Activated T-helper 9 cell treated with anti-CD3 and anti-CD28 coated beads, Interleukin-2, amount 50 U/mL, for 16 hours (primary cell): ENCODE measurements around the gene DAPP1.
"Not testable (repeated sequence)": the region's sequence is repeated elsewhere in the genome, so short reads cannot be mapped to it uniquely, and the experiment has no call there.

Experiments
- DNase-seq: peaks from one replicate; pipeline ENCODE4 v3.0.0-alpha.2; 2020; ENCODE audit warnings: low read depth

DAPP1 gene

DNA sequence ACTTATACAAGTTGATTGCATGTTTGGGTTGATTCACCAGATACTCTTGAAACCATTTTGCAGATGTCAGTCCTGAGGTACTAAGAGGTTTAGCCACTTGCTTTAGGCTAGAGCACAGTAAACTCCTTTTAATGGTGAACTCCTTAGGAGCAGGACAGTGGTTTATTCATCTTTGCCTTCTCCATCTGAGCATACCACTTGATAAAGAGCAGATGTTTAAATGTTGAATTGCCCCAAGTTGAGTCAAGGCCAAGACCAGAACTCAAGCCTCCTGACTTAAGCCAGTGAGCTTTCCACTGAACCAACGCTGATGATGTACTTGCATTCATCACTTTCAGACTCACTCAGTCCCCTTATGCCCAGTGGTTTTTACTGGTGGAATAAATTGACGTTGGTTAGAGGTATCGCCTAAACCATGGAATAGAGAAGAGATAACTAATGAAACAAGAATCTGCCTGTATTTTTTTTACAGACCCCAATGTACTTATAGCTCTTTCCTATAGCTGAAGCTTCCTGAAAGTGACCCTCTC lies 7.5 kb downstream of the DAPP1 start:
- DNase-seq, result no peak

DNA sequence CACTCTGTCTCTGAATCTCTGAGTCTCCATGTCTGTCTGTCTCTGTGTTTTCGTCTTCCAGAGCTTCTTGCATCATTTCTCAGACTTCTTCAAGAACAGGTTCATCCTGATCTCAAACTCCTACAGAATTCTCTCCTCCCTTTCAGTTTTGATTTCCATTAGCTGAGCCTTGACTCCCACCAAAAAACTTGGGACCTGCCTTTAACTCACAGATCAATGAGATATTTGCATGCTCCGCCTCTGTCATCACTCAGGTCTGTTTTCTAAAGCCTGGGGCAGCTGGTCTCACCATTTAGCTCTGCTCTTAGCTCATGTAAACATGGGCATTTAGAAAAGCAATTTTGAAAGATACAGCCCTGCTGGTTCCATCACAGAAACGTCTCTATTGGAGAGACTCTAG lies 8.6 kb downstream of the DAPP1 start:
- DNase-seq, result no peak

DNA sequence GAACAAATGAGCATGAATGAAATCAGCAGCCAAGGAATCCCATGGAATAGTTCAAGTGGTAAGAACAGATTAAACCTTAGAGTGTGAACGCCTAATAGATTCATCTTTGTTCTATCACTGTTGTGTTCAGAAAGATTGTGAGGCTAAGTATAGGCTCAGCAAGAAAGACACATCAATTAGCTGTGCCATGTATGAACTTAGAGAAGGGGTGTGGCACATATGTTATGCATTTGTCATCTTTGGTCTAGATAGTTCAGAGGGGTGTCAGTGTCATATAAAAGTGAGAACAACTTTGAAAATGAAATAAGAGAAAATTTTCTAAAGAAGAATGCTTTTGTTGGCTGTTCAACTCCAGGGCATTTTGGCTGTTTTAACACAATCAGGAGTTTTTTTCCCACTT lies 9.4 kb downstream of the DAPP1 start:
- DNase-seq, result no peak

DNA sequence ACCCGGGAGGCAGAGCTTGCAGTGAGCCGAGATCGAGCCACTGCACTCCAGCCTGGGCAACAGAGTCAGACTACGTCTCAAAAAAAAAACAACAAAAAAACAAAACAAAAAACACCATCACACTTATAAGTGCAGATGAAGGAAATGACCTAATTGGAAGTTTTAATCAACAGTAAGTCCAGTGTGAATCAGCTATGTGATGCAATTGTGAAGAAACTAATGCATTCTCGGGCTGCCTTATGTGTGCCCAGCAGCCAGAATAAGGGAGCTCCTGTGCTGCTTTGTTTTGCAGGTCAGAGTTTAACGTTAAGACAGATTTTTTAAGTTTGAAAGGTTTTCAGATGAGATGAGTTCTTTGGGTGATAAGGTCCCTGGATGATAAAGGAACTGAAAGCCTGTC lies 10.8 kb downstream of the DAPP1 start:
- no peak for DNase-seq

DNA sequence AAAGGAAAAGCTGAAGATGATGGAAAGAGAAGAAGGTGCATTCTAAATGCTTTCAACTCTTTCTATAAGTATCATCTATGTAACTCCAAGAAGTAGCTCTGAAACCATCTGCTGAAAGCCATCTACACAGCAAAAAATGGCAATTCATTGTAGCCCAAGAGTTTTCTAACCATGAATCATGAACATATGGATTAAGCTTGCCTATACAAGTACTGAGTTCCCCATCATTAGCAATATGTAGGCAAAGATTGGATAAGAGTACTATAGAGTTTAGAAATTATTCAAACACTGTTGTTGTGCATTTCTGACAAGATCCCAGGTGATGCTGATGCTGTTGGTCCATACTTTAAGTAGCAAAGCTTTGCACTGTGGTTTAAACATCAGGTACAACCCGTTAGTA lies 11.2 kb downstream of the DAPP1 start:
- DNase-seq, result no peak

DNA sequence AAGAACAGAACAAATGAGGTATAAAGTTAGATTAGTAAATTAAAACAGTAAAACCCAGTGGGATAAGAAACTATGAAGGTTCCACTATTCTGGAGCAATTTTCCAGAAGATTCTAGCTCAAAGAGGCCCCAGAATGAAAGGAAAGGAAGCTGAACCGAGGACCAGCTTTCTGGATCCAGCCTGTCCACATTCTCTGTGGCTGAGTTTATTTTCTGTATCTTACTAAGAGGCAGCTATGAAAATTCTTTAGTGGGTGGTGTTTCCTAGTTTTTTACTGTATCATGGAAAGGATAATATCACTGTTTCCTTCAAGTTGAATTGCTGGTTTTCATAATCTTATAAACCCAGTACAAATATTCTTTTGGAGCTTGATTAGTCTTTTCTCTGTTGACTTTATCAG lies 11.8 kb downstream of the DAPP1 start:
- no peak for DNase-seq

DNA sequence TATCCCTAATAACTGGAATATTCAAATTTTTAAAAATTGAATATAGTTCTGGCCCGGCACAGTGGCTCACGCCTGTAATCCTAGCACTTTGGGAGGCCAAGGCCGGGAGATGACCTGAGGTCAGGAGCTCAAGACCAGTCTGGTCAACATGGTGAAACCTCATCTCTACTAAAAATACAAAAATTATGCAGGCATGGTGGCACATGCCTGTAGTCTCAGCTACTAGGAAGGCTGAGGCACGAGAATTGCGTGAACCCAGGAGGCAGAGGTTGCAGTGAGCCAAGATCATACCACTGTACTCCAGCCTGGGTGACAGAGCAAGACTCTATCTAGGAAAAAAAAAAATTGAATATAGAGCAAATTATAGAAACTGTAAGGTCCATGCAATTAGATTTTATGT lies 13.4 kb downstream of the DAPP1 start:
- DNase-seq, result not testable (repeated sequence)

DNA sequence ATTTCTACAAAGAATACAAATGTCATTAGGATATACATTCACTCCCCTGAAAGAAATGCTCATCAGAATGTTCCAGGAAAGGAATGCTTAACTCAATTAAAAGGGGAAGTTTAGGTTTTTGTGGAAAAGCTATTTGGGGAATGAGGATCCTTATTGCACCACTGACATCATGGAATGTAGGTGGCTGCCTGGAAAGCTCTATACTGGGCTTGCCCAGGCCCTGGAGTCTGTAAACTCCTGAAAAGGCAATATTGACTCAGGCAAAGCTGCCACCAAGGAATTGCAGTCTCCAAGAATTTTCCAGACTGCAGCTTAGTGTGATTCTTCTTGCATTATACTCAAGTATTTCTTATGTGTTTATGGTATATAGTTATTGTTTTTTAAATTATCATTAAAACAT lies 15.7 kb downstream of the DAPP1 start:
- no peak for DNase-seq

DNA sequence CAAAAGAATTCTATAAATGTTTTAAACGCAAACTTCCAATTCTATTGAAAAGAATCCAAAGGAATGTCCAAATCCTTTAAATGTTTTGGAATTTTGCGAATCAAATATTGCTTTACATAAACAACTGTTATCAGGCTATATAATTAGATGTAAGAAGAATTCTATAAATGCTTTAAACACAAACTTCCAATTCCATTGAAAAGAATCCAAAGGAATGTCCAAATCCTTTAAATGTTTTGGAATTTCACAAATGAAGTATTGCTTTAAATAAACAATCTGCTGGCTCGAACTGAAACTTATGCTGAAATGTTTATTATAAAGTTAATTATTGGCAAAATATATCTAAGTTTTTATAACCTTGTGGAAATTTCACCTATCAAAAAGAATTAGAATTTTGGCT lies 16.1 kb downstream of the DAPP1 start:
- no peak for DNase-seq

DNA sequence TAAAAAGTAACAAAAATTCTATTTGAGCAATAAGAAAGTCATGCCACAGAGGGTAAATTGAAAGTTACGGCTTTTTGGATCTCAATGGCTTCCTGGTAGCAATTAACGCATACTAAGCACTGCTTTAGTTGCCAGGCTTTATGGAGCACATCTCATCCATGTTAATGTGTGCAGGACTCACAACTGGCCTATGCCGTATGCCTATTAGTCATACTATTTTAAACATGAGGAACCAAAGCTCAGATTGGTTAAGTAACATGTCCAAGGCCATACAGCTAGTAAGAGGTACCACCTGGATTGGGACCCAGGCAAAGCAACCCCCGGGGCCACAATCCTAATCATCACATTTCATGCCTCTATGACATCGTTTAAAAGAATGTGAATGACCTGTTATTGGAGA lies 17.1 kb downstream of the DAPP1 start:
- DNase-seq, result no peak

DNA sequence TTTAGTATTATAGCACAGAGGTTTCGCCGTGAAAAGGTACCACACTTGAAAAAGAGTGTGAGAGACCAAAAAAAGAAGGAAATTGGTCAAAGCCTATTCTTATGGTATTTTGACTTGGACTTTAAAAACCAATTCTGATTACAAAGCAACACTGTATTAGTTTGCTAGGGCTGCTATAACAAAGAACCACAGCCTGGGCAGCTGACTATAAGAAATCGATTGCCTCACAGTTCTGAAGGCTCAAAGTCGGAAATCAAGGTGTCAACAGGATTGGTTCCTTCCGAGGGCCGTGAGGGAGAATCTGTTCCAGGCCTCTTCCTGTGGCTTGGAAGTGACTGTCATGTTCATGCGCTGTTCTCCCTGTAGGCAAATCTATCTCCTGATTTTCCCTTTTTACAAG lies 17.9 kb downstream of the DAPP1 start:
- DNase-seq, result no peak

DNA sequence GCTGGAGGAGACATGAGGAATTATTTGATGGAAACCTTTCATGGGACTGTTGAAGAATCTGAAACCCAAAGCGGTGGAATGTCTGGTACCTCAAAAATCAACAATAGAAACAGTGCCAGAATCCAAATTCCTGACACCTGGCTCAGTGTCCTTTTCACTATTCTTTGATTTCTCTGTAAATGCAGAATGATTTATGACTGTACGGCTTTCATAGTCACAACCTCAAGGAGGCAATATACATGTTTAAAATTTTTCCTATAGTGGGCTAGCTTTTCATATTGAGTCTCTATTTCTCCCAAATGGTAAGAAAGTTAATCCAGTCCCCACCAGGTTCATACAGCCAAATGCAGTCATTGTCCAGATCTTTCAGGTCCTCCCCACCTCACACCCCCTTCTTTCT lies 19.3 kb downstream of the DAPP1 start:
- no peak for DNase-seq

DNA sequence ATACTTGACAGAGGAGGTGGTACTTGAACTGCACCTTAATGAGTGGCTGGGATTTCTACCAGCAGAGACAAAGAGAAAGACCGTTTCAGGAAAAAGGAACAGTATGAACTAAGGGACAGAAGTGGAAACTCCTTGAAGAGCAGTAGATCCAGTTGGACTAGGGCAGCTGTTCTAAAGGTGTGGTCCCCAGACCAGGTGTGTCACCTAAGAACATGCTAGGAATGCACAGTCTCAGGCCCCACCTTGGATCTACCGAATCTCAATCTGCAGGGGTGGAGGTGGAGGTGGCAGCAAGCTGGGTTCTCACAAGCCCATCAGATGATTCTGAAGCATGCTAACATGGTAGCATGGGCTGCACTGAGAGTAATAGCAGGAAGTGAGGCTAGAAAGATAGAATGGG lies 22.3 kb downstream of the DAPP1 start:
- DNase-seq, result no peak

DNA sequence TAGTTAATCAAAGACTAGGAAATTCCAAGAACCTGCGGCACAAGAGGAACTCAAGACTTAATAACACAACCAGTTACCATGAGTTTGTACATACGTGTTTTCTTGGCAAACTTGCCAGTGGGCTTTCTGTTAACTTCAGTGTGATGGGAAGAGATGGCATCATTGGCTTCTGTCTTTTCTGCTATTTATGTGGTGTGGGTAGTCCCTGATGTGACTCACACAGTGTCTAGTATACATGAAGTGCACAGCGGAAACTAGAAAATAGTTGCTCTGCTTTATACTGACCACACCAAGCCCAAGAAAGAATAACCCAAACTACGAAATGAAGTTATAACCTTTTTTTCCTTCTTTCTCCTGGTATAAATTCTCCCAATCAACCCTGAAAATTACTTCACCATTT lies 24.5 kb downstream of the DAPP1 start:
- no peak for DNase-seq

DNA sequence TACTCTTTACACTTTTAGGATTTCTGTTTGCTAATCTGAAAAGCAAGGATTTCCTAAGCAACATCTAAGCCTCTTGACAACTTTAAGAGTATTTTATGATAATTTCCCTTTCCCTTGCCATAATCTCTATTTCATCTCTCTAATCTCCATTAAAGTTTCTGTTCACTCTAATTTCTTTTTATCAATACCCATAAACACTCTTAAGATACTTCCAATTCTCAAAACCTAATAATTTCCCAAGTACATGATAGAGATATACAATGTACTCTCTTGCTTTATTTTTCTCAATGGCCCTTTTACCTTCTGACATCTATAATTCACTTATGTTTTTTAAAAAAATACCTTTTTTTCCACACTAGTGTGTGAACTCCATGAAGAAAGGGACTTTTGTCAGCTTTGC lies 26.8 kb downstream of the DAPP1 start:
- no peak for DNase-seq

DNA sequence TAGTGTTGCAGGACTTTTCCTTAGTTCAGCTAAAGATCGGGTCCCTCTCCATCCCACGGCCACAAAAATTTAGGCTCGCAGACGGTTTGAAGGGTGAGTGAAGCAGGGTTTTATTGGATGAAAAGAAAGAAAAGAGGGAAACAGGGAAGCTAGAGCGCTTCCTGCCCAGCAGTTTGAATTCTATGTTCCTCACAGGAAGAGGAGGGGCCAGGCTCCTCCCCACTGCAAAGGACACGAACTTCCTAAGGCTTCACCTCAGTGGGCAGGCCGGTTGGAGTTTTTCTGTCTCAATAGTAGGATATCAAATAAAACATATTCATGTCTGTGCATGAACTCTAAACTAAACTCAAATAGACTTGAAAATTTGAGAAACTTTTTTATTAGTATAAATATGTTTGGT lies 27.4 kb downstream of the DAPP1 start:
- DNase-seq, result no peak

DNA sequence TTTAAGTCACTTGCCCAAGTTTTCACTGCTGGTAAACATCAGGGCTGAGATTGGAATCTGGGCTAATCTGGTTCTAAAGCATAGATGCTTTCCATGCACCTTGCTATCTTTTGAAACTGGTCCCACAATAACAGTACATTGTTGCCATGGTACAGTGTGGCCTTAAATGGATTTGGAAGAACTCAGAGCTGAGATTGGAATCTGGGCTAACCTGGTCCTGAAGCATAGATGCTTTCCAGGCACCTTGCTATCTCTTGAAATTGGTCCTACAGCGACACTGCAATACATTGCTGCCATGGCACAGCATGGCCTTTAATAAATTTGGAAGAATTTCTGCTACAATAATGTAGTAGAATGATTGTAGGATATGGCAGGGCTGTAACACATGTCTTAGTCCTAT lies 28.6 kb downstream of the DAPP1 start:
- DNase-seq, result no peak

DNA sequence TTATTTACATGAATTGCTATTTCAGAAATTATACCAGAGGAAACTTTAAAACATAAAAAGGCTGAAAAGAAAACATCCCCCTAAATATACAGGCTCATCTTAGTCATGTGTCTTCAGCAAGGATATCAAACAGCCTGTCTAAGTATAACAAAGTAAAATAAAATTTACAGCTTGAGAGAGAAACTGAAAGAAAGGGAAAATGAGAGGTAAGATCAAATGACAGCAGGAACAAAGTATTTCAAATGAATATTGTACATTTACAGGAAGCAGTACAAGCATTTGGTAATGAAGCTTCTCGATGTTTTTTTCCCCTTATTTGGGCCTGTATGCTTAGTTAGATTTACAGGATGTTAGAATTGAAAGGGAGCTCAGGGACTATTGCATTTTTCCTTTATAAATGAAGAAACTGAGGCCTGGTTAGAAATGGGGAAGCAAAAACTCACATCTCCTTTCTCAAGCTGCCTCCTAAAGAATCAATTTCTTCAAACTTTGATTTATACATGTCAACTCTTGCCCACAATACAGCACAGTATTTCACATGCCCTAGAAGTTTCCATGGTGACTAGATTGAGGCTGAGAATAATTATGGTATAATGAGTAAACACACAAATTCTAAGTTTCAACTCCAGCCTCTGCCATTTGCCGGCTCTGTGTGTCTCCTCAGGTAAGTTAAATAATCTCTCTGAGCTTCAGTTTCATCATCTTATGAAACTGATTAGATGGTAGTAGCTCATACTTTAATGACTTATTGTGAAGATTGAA lies 29.3 kb downstream of the DAPP1 start:
- DNase-seq, result no peak

DNA sequence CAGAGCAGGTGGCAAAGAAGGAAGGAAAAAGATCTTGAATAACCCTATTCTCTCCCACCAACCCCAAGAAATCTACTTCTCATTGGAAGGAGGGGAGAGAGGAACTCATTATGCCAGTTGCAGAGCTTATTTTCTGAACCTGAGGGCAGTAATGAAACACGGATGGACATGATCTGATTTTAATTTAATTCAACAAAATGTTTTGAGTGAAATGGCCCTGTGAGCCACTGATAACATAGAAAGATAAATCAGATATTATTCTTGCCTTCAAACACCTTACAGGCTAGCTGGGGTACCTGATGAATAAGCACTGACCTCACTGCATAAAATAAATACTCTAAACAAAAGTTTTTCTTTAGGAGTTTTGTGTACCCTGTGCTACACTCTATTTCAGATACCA lies 30.3 kb downstream of the DAPP1 start:
- DNase-seq, result no peak

DNA sequence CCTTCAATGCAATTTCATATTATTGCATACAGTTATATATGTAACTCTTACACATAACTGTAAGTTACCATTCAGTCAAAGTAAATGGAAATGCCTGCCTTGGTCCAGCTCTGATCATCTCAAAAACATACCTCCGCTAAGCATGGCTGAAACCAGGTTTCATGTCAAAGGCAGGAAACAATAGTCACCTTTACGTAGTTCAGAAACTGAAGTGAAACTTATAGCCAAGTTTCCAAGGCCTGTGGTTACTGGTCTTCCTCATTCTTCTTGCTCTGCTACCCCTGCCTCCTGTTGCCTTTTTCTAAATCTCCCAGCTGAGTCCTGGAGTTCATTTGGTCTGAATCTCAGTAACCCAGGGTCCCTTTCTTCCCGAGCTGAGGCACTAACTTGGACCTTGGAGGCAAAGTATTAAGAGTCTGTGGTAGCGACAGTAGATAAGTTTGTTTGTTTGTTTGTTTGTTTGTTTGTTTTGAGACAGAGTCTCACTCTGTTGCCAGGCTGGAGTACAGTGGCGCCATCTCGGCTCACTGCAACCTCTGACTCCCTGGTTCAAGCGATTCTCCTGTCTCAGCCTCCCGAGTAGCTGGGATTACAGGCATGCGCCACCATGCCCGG lies 30.8 kb downstream of the DAPP1 start:
- no peak for DNase-seq

DNA sequence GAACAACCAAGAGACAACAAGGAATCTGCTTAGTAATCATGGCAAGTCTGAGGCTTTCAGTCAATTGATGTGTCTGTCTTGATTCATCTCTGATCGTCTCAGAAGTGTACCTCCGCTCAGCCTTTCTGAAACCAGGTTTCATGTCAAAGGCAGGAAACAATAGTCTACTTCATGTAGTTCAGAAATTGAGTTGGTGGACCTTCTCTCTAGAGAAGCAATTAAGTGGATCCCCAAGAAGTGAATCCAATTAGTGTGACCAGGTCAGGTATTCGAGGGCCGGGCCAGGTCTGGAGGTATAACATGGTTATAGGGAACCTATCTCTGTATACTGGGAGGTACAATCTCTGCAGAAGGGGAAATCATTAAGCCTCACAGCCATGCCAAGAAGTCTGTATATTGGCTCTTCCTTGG lies 32.0 kb downstream of the DAPP1 start:
- no peak for DNase-seq

DNA sequence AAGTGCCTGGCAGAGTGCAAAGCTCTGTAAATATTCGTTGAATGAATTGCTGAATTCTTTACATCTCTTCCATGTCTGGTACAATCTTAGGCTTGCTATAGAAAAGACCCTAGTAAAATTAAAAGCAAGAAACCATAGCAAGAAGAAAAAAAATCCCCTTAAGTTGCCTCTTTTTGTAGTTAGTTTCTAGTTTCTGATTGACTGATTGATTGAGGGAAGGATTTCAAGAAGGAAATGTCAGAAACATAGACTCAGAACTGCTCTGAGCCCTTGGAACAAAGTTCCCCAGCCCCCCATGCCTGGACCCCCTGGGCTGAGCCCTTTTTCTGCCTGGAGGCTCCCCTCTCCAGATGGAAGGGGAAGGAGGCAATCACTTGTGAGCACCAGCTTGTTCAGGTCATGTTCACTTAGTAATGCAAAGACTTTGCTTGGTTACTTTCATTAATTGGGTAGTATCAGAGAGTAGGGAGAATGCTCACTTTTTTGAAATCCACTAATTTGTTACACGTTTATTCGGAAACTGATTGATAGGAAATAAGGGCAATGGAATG lies 35.6 kb downstream of the DAPP1 start:
- no peak for DNase-seq

DNA sequence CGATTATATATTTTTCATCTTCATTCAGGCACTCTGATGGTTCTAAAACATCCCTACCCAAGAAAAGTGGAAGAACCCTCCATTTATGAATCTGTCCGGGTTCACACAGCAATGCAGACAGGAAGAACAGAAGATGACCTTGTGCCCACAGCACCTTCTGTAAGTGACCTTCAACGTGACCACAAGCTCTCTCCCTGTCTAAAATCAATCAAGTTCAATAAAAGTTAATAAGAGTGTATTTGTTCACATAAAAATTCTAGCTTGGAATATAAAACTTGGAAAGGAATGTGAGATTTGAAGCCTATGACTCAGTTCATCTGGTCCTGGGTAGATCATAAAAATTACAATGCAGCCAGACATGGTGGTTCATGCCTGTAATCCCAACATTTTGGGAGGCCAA lies 36.6 kb downstream of the DAPP1 start:
- DNase-seq, result no peak

DNA sequence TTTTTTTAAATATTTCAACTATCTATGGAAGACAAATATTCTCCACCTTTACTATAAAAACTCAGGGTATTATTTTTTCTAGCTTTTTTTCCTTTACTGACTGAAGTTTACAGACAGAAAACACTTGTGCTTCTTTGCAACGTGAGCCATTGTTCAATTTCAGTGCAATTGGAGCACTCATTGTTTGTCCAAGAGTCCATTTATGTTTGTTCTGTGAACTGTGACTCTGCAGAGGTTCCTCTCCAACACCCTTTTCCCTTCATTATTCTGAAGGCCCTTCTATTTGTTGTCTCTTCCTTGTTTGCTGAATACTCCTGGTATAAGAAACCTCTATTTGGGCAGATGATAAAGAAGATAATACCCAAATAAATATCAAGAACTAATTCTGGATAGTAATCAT lies 37.4 kb downstream of the DAPP1 start:
- no peak for DNase-seq
